CD4-positive, alpha-beta memory T cell (primary cell): Measurements from ENCODE around the gene ITPRIPL2. TPM values are rescaled to one million over a fixed set of nuclear protein-coding genes. Genes with fewer than 3 reads are reported as not detected.

ENCODE experiments used
- CTCF ChIA-PET: fragments of 350-600 bp; sonication (Branson Sonifier 250); formaldehyde crosslinking; loops from one replicate; lab custom pipeline; 2021; ENCODE audit warnings: inconsistent platforms; ENCODE audit not compliant: partially characterized antibody; lab: Charles Lee
- POLR2A ChIA-PET: fragments of 350-600 bp; sonication (Branson Sonifier 250); formaldehyde crosslinking; loops from one replicate; lab custom pipeline; 2021; ENCODE audit not compliant: partially characterized antibody; lab: Charles Lee
- DNase-seq, 5 donors: peaks; one replicate each; pipeline versions ENCODE4 v3.0.0 to v3.0.0-alpha.2; 2020 to 2022; ENCODE audit warnings: mixed read lengths in 1 of 5
- H3K27ac ChIP-seq: one replicate; pipeline ENCODE4 v1.7.0; 2013; ENCODE audit warnings: low read depth, low read length
- H3K27me3 ChIP-seq: 2 replicates; pipeline ENCODE4 v1.7.0; 2013; ENCODE audit warnings: mild to moderate bottlenecking, low read length, moderate library complexity; ENCODE audit not compliant: insufficient read depth
- H3K36me3 ChIP-seq: 2 replicates; pipeline ENCODE4 v1.7.0; 2013; ENCODE audit warnings: mild to moderate bottlenecking, low read length, moderate library complexity; ENCODE audit not compliant: insufficient read depth
- H3K4me1 ChIP-seq: 2 replicates; pipeline ENCODE4 v1.7.0; 2013; ENCODE audit warnings: mild to moderate bottlenecking, low read length, moderate library complexity; ENCODE audit not compliant: insufficient read depth
- H3K4me3 ChIP-seq, 2 donors: one replicate each; pipeline ENCODE4 v1.7.0; 2013; ENCODE audit warnings: low read length in 2 of 2, mild to moderate bottlenecking in 1 of 2
- H3K9me3 ChIP-seq, 2 donors: one replicate each; pipeline ENCODE4 v1.7.0; 2013; ENCODE audit warnings: low read length in 2 of 2, control low read depth in 1 of 2; ENCODE audit not compliant: control insufficient read depth in 1 of 2
- H3K27ac Mint-ChIP-seq, 7 donors: one replicate each; pipeline ENCODE4 v1.8.0; 2020 to 2021; ENCODE audit warnings: mixed read lengths in 7 of 7, mild to moderate bottlenecking in 6 of 7, inconsistent platforms in 3 of 7, moderate library complexity in 3 of 7
- H3K27me3 Mint-ChIP-seq, 2 donors: one replicate each; pipeline ENCODE4 v1.8.0; 2020 to 2021; ENCODE audit warnings: mixed read lengths in 2 of 2
- H3K36me3 Mint-ChIP-seq, 2 donors: one replicate each; pipeline ENCODE4 v1.8.0; 2020 to 2021; ENCODE audit warnings: mixed read lengths in 2 of 2, inconsistent platforms in 1 of 2, mild to moderate bottlenecking in 1 of 2
- H3K4me1 Mint-ChIP-seq, 4 donors: one replicate each; pipeline ENCODE4 v1.8.0; 2020 to 2021; ENCODE audit warnings: mixed read lengths in 4 of 4, mild to moderate bottlenecking in 1 of 4
- H3K4me3 Mint-ChIP-seq, 8 donors: one replicate each; pipeline ENCODE4 v1.8.0; 2020 to 2021; ENCODE audit warnings: mixed read lengths in 8 of 8, mild to moderate bottlenecking in 7 of 8, moderate library complexity in 6 of 8, inconsistent platforms in 3 of 8
- H3K9me3 Mint-ChIP-seq, 8 donors: one replicate each; pipeline ENCODE4 v1.8.0; 2020 to 2021; ENCODE audit warnings: mixed read lengths in 8 of 8, mild to moderate bottlenecking in 5 of 8, inconsistent platforms in 3 of 8, moderate library complexity in 1 of 8
- intact Hi-C: fragments of 100-400 bp; cut with micrococcal nuclease; formaldehyde crosslinking; loops from one replicate; pipeline ENCODE4 v1.15.1; 2023
- polyA plus RNA-seq, 2 donors: library from polyadenylated mRNA; unstranded; fragments of 300-500 nt; fragmentation: Illumina TruSeq; gene quantifications; one replicate each; pipeline ENCODE4 v1.2.3, GENCODE V29; 2021
- total RNA-seq, 2 experiments: library from RNA; stranded (reverse); gene quantifications; one replicate each; pipeline ENCODE4 v1.2.3, GENCODE V29; 2021

ITPRIPL2 gene
- total and polyA plus RNA-seq, 4 experiments from 2014 or later: 0.34 to 2.2 (median 0.95) TPM

- POLR2A ChIA-PET: no interaction called here
- Histone ChIP-seq H3K36me3 (no peaks in the 10 kb centered on the region), H3K4me1 (peaks cover 4% of the 10 kb centered on the region), H3K27ac (no peak overlapping the region), H3K4me3 (no peak overlapping the region), H3K27me3 (no peaks in the 10 kb centered on the region), H3K9me3 (no peaks in the 10 kb centered on the region)
- peaks cover 0 to 3% (median 0%) of the 10 kb centered on the region in 8 donors for H3K9me3 Mint-ChIP-seq
- DNase-seq: no peak
- peaks cover 0 to 2% of the 10 kb centered on the region in 2 donors for H3K27me3 Mint-ChIP-seq
- intact Hi-C loops: no loop called here
- CTCF ChIA-PET: no interaction called here
- no peaks in the 10 kb centered on the region for H3K36me3 Mint-ChIP-seq
- peaks cover 6 to 13% (median 10%) of the 10 kb centered on the region in 4 donors for H3K4me1 Mint-ChIP-seq
- peak overlapping the region in 2 of 7 donors; percentile 0 to 18 for H3K27ac Mint-ChIP-seq
- peak overlapping the region in 3 of 8 donors; percentile 2 to 9 (median 3) for H3K4me3 Mint-ChIP-seq
Measured at GRCh38 chr16:19130852-19131824, 17.4 kb downstream of the ITPRIPL2 start.

GRCh38 chr16:19131825-19132218, 18.1 kb downstream of the ITPRIPL2 start:
- H3K4me3 Mint-ChIP-seq: no peak overlapping the region
- CTCF ChIA-PET: no interaction called here
- POLR2A ChIA-PET: no interaction called here

DNA sequence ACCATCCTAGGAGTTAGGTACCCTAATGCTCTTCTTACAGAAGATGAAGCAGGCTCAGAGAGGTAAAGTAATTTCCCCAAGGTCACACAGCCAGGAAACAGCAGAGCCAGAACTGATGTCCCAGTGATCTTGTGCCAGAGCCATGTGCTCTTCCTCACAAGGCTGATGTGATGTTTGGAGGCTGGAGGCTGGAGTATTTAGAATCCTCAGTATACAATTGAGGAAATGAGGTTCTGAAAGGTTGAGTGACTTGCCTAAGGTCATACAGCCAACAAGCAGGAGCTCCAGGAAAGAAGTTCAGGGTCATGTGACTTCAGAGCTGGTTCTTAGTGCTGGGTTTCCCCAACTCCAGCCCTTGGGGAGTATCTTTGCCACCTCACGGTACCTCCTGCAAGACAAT, 18.5 kb downstream of the ITPRIPL2 start:
- POLR2A ChIA-PET: no interaction called here
- Mint-ChIP-seq H3K27me3 (peaks cover 0 to 2% of the 10 kb centered on the region in 2 donors), H3K9me3 (peaks cover 0 to 3% (median 0%) of the 10 kb centered on the region in 8 donors), H3K4me1 (peaks cover 6 to 13% (median 9%) of the 10 kb centered on the region in 4 donors), H3K27ac (no peak overlapping the region), H3K4me3 (no peak overlapping the region), H3K36me3 (no peaks in the 10 kb centered on the region)
- intact Hi-C loops: no loop called here
- H3K4me3 ChIP-seq: no peak overlapping the region
- H3K9me3 ChIP-seq: no peaks in the 10 kb centered on the region
- H3K27ac ChIP-seq: no peak overlapping the region
- no peak for DNase-seq
- peaks cover 4% of the 10 kb centered on the region for H3K4me1 ChIP-seq
- no peaks in the 10 kb centered on the region for H3K36me3 ChIP-seq
- CTCF ChIA-PET: no interaction called here
- H3K27me3 ChIP-seq: no peaks in the 10 kb centered on the region

More at GRCh38 chr16:19131825-19132218, 18.1 kb downstream of the ITPRIPL2 start:
- no peaks in the 10 kb centered on the region for H3K36me3 Mint-ChIP-seq
- peaks cover 0 to 3% (median 0%) of the 10 kb centered on the region in 8 donors for H3K9me3 Mint-ChIP-seq
- Histone ChIP-seq H3K4me1 (peaks cover 4% of the 10 kb centered on the region), H3K27ac (no peak overlapping the region), H3K4me3 (no peak overlapping the region), H3K9me3 (no peaks in the 10 kb centered on the region), H3K36me3 (no peaks in the 10 kb centered on the region), H3K27me3 (no peaks in the 10 kb centered on the region)
- peaks cover 0 to 2% of the 10 kb centered on the region in 2 donors for H3K27me3 Mint-ChIP-seq
- no peak overlapping the region for H3K27ac Mint-ChIP-seq
- intact Hi-C loops: no loop called here
- DNase-seq: no peak
- H3K4me1 Mint-ChIP-seq: peaks cover 6 to 13% (median 10%) of the 10 kb centered on the region in 4 donors

DNA sequence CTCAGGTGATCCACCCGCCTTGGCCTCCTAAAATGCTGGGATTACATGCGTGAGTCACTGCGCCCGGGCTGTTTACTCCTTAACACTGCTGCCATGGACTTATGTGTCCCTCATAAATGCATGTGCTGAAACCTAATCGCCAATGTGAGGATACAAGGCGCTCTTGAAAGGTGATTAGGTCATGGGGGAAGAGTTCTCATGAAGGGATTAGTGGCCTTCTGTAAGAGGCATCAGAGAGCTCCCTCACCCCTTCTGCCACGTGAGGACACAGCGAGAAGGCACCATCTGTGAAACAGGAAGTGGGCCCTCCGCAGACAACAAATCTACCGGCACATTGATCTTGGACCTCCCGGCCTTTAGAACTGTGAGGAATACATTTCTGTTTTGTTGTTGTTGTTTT, 19.1 kb downstream of the ITPRIPL2 start:
- no peaks in the 10 kb centered on the region for H3K36me3 ChIP-seq
- DNase-seq: no peak
- no peak overlapping the region for H3K27ac ChIP-seq
- H3K4me3 ChIP-seq: no peak overlapping the region
- H3K4me1 ChIP-seq: no peaks in the 10 kb centered on the region
- H3K4me1 Mint-ChIP-seq: peaks cover 5 to 13% (median 7%) of the 10 kb centered on the region in 4 donors
- H3K9me3 ChIP-seq: no peaks in the 10 kb centered on the region
- no peaks in the 10 kb centered on the region for H3K36me3 Mint-ChIP-seq
- peaks cover 0 to 2% of the 10 kb centered on the region in 2 donors for H3K27me3 Mint-ChIP-seq
- H3K4me3 Mint-ChIP-seq: no peak overlapping the region
- no peak overlapping the region for H3K27ac Mint-ChIP-seq
- H3K9me3 Mint-ChIP-seq: peaks cover 0 to 3% (median 0%) of the 10 kb centered on the region in 8 donors
- H3K27me3 ChIP-seq: no peaks in the 10 kb centered on the region
- ChIA-PET POLR2A (no interaction called here), CTCF (no interaction called here)
- intact Hi-C loops: no loop called here

DNA sequence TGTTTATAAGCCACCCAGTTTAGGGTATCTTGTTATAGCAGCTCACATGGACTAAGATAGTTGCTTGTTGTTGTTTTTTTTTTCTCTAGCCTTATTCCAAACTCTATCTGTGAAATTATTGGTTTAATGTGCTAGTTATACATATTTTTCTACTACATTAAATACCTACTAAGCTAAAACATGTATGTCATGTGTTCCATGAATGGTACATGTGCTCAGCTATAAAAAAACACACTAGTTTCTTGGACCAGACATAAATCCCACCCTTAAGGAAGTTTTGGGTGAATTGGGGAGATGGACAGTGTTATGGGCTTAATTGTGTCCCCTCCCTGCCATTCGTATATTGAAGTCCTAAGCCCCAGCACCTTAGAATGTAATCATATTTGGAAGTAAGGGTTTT, 19.8 kb downstream of the ITPRIPL2 start:
- H3K27ac Mint-ChIP-seq: no peak overlapping the region
- H3K9me3 Mint-ChIP-seq: peaks cover 0 to 3% (median 0%) of the 10 kb centered on the region in 8 donors
- ChIA-PET CTCF (no interaction called here), POLR2A (no interaction called here)
- H3K27ac ChIP-seq: no peak overlapping the region
- H3K4me3 Mint-ChIP-seq: no peak overlapping the region
- H3K27me3 Mint-ChIP-seq: peaks cover 0 to 3% of the 10 kb centered on the region in 2 donors
- intact Hi-C loops: no loop called here
- peaks cover 5 to 13% (median 7%) of the 10 kb centered on the region in 4 donors for H3K4me1 Mint-ChIP-seq
- H3K4me1 ChIP-seq: no peaks in the 10 kb centered on the region
- no peaks in the 10 kb centered on the region for H3K36me3 Mint-ChIP-seq
- no peaks in the 10 kb centered on the region for H3K27me3 ChIP-seq
- no peaks in the 10 kb centered on the region for H3K36me3 ChIP-seq
- H3K4me3 ChIP-seq: no peak overlapping the region
- no peaks in the 10 kb centered on the region for H3K9me3 ChIP-seq
- no peak for DNase-seq

DNA sequence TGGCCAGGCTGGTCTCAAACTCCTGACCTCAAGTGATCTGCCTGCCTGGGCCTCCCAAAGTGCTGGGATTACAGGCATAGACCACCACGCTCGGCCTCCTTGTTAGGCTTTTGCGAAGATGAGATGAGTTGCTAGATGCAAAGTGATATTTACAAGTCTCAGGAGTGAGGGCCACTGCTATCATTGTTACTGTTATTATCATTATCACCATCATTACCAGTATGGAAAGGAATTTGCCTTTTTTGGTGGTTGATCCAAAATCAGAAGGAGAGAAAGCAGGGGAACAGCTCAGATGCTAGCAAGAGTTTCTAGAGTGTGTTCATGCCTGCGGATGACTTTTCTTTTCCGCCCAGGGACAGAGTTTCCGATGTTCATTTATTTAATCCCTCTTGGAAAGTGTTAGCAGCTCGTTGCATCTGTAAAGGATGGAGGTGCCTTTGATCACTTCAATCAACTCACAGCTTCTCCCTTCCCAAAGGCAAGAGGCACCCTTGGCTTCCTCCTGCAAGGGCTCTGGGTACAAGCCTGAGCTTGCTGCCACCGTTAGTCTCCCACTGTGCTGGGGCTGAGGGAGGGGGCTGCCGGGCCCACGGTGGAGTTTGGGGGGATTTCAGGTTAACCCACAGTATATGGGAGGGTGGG, 21.6 kb downstream of the ITPRIPL2 start:
- Histone ChIP-seq H3K4me1 (no peaks in the 10 kb centered on the region), H3K27ac (no peak overlapping the region), H3K4me3 (no peak overlapping the region), H3K9me3 (no peaks in the 10 kb centered on the region), H3K27me3 (no peaks in the 10 kb centered on the region), H3K36me3 (no peaks in the 10 kb centered on the region)
- no peaks in the 10 kb centered on the region for H3K36me3 Mint-ChIP-seq
- peaks cover 2 to 3% of the 10 kb centered on the region in 2 donors for H3K27me3 Mint-ChIP-seq
- CTCF ChIA-PET: interaction anchor here (1.4 kb wide), 1 partner anchor 10 kb away, joined by 3 read pairs; no protein-coding TSS in a partner anchor
- H3K9me3 Mint-ChIP-seq: peaks cover 0 to 3% (median 0%) of the 10 kb centered on the region in 8 donors
- POLR2A ChIA-PET: no interaction called here
- no peak overlapping the region for H3K4me3 Mint-ChIP-seq
- H3K4me1 Mint-ChIP-seq: peaks cover 5 to 10% (median 7%) of the 10 kb centered on the region in 4 donors
- DNase-seq: no peak
- H3K27ac Mint-ChIP-seq: no peak overlapping the region
- intact Hi-C loops: no loop called here

- ChIA-PET POLR2A (no interaction called here), CTCF (interaction anchor here (0.7 to 1.4 kb wide), 2 partner anchors 9 to 50 kb away, joined by 3 read pairs; no protein-coding TSS in a partner anchor)
- Mint-ChIP-seq H3K27ac (no peak overlapping the region), H3K4me1 (peaks cover 4 to 6% (median 4%) of the 10 kb centered on the region in 4 donors), H3K36me3 (no peaks in the 10 kb centered on the region), H3K9me3 (peaks cover 0 to 3% (median 0%) of the 10 kb centered on the region in 8 donors), H3K27me3 (peaks cover 5 to 6% of the 10 kb centered on the region in 2 donors), H3K4me3 (no peak overlapping the region)
- Histone ChIP-seq H3K4me1 (no peaks in the 10 kb centered on the region), H3K36me3 (no peaks in the 10 kb centered on the region), H3K27ac (no peak overlapping the region), H3K4me3 (no peak overlapping the region), H3K9me3 (no peaks in the 10 kb centered on the region), H3K27me3 (no peaks in the 10 kb centered on the region)
- intact Hi-C loops: no loop called here
- DNase-seq: no peak
Measured at GRCh38 chr16:19135896-19136438, 22.2 kb downstream of the ITPRIPL2 start.
